IMR-90 (cell line): ENCODE measurements around the gene CAPNS2. TPM values are rescaled to one million over a fixed set of nuclear protein-coding genes. Genes with fewer than 3 reads are reported as not detected.

ENCODE experiments used
- ATAC-seq: fragments of 200-7000 bp; cut with Tn5 transposase; 2 replicates; pipeline ENCODE4 v1.9.1; 2020; ENCODE audit warnings: low read depth, mild to moderate bottlenecking, moderate library complexity
- BruUV-seq: library from RNA; stranded (reverse); fragments of 400-500 nt; replicated peaks from 2 replicates; lab custom pipeline; 2021; lab: Mats Ljungman, UMichigan
- CTCF ChIA-PET: fragments of 300-600 bp; formaldehyde crosslinking; extraction: SDS; loops from one replicate; lab custom pipeline; 2021; ENCODE audit warnings: antibody characterized with exemption; lab: Yijun Ruan, JAX
- POLR2A ChIA-PET: fragments of 300-600 bp; sonication (Branson Sonifier 250); formaldehyde crosslinking; loops from one replicate; lab custom pipeline; 2022; ENCODE audit warnings: antibody characterized with exemption; ENCODE audit not compliant: unreplicated experiment; lab: Charles Lee
- DNase-seq: peaks from one replicate; pipeline ENCODE4 v3.0.0; 2013
- H2AFZ ChIP-seq: replicated peaks from 2 replicates; pipeline ENCODE3; 2013; ENCODE audit warnings: low read length, mild to moderate bottlenecking; ENCODE audit not compliant: poor library complexity
- H2AK5ac ChIP-seq: 2 replicates; pipeline ENCODE4 v1.6.1; 2013; ENCODE audit warnings: low read depth, low read length, inconsistent platforms
- H2AK9ac ChIP-seq: replicated peaks from 2 replicates; pipeline ENCODE3; 2013; ENCODE audit warnings: mild to moderate bottlenecking, low read depth, low read length, moderate library complexity; ENCODE audit not compliant: poor library complexity
- H2BK120ac ChIP-seq: 2 replicates; pipeline ENCODE4 v1.6.1; 2013; ENCODE audit warnings: low read depth, low read length, inconsistent platforms
- H2BK15ac ChIP-seq: 3 replicates; pipeline ENCODE4 v1.6.1; 2013; ENCODE audit warnings: low read depth, low read length, inconsistent platforms
- H2BK20ac ChIP-seq: 2 replicates; pipeline ENCODE4 v1.6.1; 2013; ENCODE audit warnings: low read depth, mild to moderate bottlenecking, inconsistent platforms, low read length, moderate library complexity
- H2BK5ac ChIP-seq: 2 replicates; pipeline ENCODE4 v1.6.1; 2013; ENCODE audit warnings: mild to moderate bottlenecking, low read depth, low read length, inconsistent platforms; ENCODE audit not compliant: poor library complexity, severe bottlenecking
- H3K14ac ChIP-seq: replicated peaks from 2 replicates; pipeline ENCODE4 v1.6.1; 2013; ENCODE audit warnings: low read depth, low read length, inconsistent platforms
- H3K18ac ChIP-seq: 2 replicates; pipeline ENCODE4 v1.6.1; 2013; ENCODE audit warnings: low read depth, low read length, control low read depth
- H3K23ac ChIP-seq: 2 replicates; pipeline ENCODE4 v1.6.1; 2013; ENCODE audit warnings: low read depth, low read length, inconsistent platforms
- H3K27ac ChIP-seq: 2 replicates; pipeline ENCODE4 v1.5.1; 2013; ENCODE audit warnings: mild to moderate bottlenecking, control low read depth, low read length; ENCODE audit not compliant: insufficient read depth
- H3K27me3 ChIP-seq: 2 replicates; pipeline ENCODE4 v1.6.1; 2013; ENCODE audit warnings: low read length; ENCODE audit not compliant: control insufficient read depth, insufficient read depth
- H3K36me3 ChIP-seq: 2 replicates; pipeline ENCODE4 v1.6.1; 2013; ENCODE audit warnings: low read length, mixed read lengths; ENCODE audit not compliant: control insufficient read depth, insufficient read depth
- H3K4ac ChIP-seq: 2 replicates; pipeline ENCODE4 v1.6.1; 2013; ENCODE audit warnings: low read depth, low read length, inconsistent platforms
- H3K4me1 ChIP-seq: 2 replicates; pipeline ENCODE4 v1.6.1; 2013; ENCODE audit warnings: low read length, mixed read lengths; ENCODE audit not compliant: control insufficient read depth, insufficient read depth
- H3K4me2 ChIP-seq: 2 replicates; pipeline ENCODE4 v1.6.1; 2013; ENCODE audit warnings: low read depth, mild to moderate bottlenecking, control low read depth, low read length, moderate library complexity
- H3K4me3 ChIP-seq: 2 replicates; pipeline ENCODE4 v1.5.1; 2013; ENCODE audit warnings: low read depth, mild to moderate bottlenecking, control low read depth, low read length, moderate library complexity; ENCODE audit not compliant: insufficient read depth
- H3K56ac ChIP-seq: 2 replicates; pipeline ENCODE4 v1.6.1; 2013; ENCODE audit warnings: low read length, inconsistent platforms; ENCODE audit not compliant: insufficient read depth; ENCODE audit errors: extremely low read depth
- H3K79me1 ChIP-seq, 2 experiments: 2 replicates each; pipeline ENCODE4 v1.6.1; 2013; ENCODE audit warnings: low read length in 2 of 2, inconsistent platforms in 1 of 2, low read depth in 1 of 2
- H3K9ac ChIP-seq: 2 replicates; pipeline ENCODE4 v1.6.1; 2013; ENCODE audit warnings: low read depth, low read length, control low read depth
- H3K9me1 ChIP-seq: 2 replicates; pipeline ENCODE4 v1.6.1; 2013; ENCODE audit warnings: low read length, inconsistent platforms; ENCODE audit not compliant: insufficient read depth
- H3K9me3 ChIP-seq: 2 replicates; pipeline ENCODE4 v1.6.1; 2013; ENCODE audit warnings: low read length; ENCODE audit not compliant: control insufficient read depth, insufficient read depth
- H4K20me1 ChIP-seq: 2 replicates; pipeline ENCODE4 v1.6.1; 2013; ENCODE audit warnings: low read length, inconsistent platforms; ENCODE audit not compliant: insufficient read depth
- H4K5ac ChIP-seq: 2 replicates; pipeline ENCODE4 v1.6.1; 2013; ENCODE audit warnings: mild to moderate bottlenecking, low read depth, low read length, control low read depth
- H4K8ac ChIP-seq, 2 experiments: 2 replicates each; pipeline ENCODE4 v1.6.1; 2013; ENCODE audit warnings: low read depth in 2 of 2, low read length in 2 of 2, control low read depth in 1 of 2, inconsistent platforms in 1 of 2
- H4K91ac ChIP-seq: 2 replicates; pipeline ENCODE4 v1.6.1; 2013; ENCODE audit warnings: low read depth, low read length, inconsistent platforms; ENCODE audit not compliant: insufficient read depth
- BHLHE40 ChIP-seq: fragments of 150-350 bp; IDR thresholded peaks from 2 replicates; pipeline ENCODE4 v1.6.1; 2016; ENCODE audit warnings: mild to moderate bottlenecking, low read depth, low read length
- CEBPB ChIP-seq: IDR thresholded peaks from 2 replicates; pipeline ENCODE4 v1.6.1; 2012; ENCODE audit warnings: low read depth, low read length, improper control_type of control experiment
- WGBS, 2 experiments: methylation state at CpG; one replicate each; pipeline versions ENCODE4 v1.1.5 to v1.1.7; 2013; ENCODE audit warnings: missing lambda C conversion rate in 2 of 2; ENCODE audit not compliant: insufficient read length in 1 of 2; ENCODE audit errors: extremely low coverage in 2 of 2; 5-methylcytosine and 5-hydroxymethylcytosine counted together
- dilution Hi-C: fragments of 300-500 bp; cut with HindIII; formaldehyde crosslinking; loops from one replicate; pipeline ENCODE4 v1.14.3; 2018; ENCODE audit warnings: low sequenced_read_pairs; ENCODE audit not compliant: unreplicated experiment
- in situ Hi-C: fragments of 300-500 bp; cut with MboI; formaldehyde crosslinking; loops from 3 replicates; pipeline ENCODE4 v1.14.3; 2019; ENCODE audit warnings: low sequenced_read_pairs, inconsistent platforms, mixed read lengths
- intact Hi-C: fragments of 100-400 bp; cut with micrococcal nuclease; formaldehyde crosslinking; loops from 2 replicates; pipeline ENCODE4 v1.10.0; 2022
- polyA plus RNA-seq, 3 experiments: library from polyadenylated mRNA; depleted of rRNA; stranded (reverse); fragments of >200 nt; gene quantifications; 2 replicates each; pipeline ENCODE4 v1.2.3, GENCODE V29; 2012; ENCODE audit warnings: low replicate concordance in 1 of 3
- total RNA-seq: library from RNA; depleted of rRNA; stranded (reverse); fragments of >200 nt; gene quantifications from 2 replicates; pipeline ENCODE4 v1.2.3, GENCODE V29; 2012

CAPNS2 gene
- total and polyA plus RNA-seq, 2 of the 4 experiments (the other 2 are of a cell fraction) = 0.09 to 0.72 TPM

DNA sequence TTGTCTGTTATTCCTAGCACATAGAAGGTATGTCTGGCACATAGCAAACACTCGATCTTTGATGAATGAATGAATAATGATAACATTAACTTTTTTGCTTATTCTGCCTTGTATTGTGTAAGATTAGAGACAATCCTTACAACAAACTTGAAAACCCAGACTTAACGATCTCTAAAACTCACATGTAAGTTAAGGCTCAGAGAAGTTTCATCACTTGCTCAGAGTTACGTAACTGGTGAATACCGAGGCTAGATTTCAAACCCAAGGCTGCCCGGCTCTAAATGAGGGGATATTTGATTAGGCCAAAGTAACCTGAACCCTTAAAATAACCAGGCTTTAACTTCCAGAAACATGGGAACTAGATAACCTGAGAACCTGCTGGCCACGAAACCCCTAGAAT, 22.3 kb downstream of the CAPNS2 start:
- intact Hi-C loops = no loop called here
- H3K4me3 ChIP-seq = no peak overlapping the region
- TF ChIP-seq BHLHE40 = no peak
- peak; percentile 36; the same call in 1 of the 2 replicates for TF ChIP-seq CEBPB

More for the DNA sequence above, 22.3 kb downstream of the CAPNS2 start:
- no peak overlapping the region for H2BK15ac ChIP-seq
- no peak overlapping the region for H2BK120ac ChIP-seq
- H3K36me3 ChIP-seq = no peaks in the 10 kb centered on the region
- H4K91ac ChIP-seq = no peak overlapping the region
- no peaks in the 10 kb centered on the region for H3K4me1 ChIP-seq
- H3K9me1 ChIP-seq = no peaks in the 10 kb centered on the region
- no peaks in the 10 kb centered on the region for H3K9me3 ChIP-seq
- H3K14ac ChIP-seq = no peak overlapping the region
- dilution Hi-C loops = no loop called here
- no peak overlapping the region for H2AK9ac ChIP-seq
- no peak overlapping the region for H2AFZ ChIP-seq
- no peak overlapping the region for H3K18ac ChIP-seq
- no peak overlapping the region for H4K8ac ChIP-seq
- BruUV-seq = no TSS peak
- H3K27ac ChIP-seq = no peak overlapping the region
- in situ Hi-C loops = no loop called here
- no peak overlapping the region for H3K56ac ChIP-seq
- H3K9ac ChIP-seq = no peak overlapping the region
- H3K79me1 ChIP-seq = no peaks in the 10 kb centered on the region
- no peak overlapping the region for H2BK20ac ChIP-seq
- WGBS, 2 experiments = no CpG with 5 or more reads among the region's 6 CpGs
- H3K4ac ChIP-seq = no peak overlapping the region
- H2AK5ac ChIP-seq = no peak overlapping the region
- H4K5ac ChIP-seq = no peak overlapping the region
- ChIA-PET CTCF (no interaction called here), POLR2A (no interaction called here)
- no peak overlapping the region for H2BK5ac ChIP-seq
- no peak overlapping the region for H3K23ac ChIP-seq
- no peak overlapping the region for H3K4me2 ChIP-seq
- DNase-seq (no peak), ATAC-seq (no peak)
- H3K27me3 ChIP-seq = no peaks in the 10 kb centered on the region; the same call in 1 of the 2 replicates
- no peaks in the 10 kb centered on the region for H4K20me1 ChIP-seq
